ENCODE measurements around the gene ARHGAP29. TPM values are rescaled to one million over a fixed set of nuclear protein-coding genes. Genes with fewer than 3 reads are reported as not detected.

Gene ARHGAP29
- total and polyA plus RNA-seq, 2 of the 8 experiments (the other 6 are each of a cell fraction or from before 2014, with no cell fraction given) = 0.57 to 3.2 TPM

DNA sequence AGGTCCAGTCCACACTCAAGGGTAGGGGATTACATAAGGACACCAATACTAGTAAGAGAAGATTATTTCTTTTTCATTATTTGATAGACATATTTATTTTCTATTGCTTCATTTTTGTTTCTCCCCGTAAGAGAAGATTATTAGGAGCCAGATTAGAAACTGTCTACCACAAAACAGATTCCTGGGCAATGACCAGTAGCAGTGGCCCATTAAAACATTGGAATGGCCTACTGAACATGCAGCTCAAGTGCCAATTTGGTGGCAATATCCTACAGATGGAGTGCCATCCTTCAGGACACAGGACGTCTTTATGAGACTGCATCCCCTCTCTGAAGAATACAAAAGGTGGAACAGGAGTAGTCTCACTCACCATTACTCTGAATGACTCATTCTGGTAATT, 34.0 kb upstream of the ARHGAP29 start:
- H3K18ac ChIP-seq (ENCODE audit: extremely low read depth, low read length) = no peak overlapping the region
- no peak overlapping the region for H4K91ac ChIP-seq (replicated peaks; ENCODE audit: insufficient read length, low read length)
- H4K20me1 ChIP-seq (replicated peaks in 1 of 2; ENCODE audit: control insufficient read depth in 1 of 2, insufficient read depth in 2 of 2, low read length in 2 of 2) = no peaks in the 10 kb centered on the region
- no peak overlapping the region for H3K4me2 ChIP-seq (ENCODE audit: insufficient read depth in 1 of 2, low read depth in 2 of 2, low read length in 2 of 2)
- H3K9me3 ChIP-seq (ENCODE audit: insufficient read depth in 2 of 2, low read depth in 1 of 2, low read length in 1 of 2) = no peaks in the 10 kb centered on the region
- no peak for TF ChIP-seq SUZ12 (IDR thresholded peaks at IDR 0.05; ENCODE audit: low read length)
- TF ChIP-seq, protein P1, sequence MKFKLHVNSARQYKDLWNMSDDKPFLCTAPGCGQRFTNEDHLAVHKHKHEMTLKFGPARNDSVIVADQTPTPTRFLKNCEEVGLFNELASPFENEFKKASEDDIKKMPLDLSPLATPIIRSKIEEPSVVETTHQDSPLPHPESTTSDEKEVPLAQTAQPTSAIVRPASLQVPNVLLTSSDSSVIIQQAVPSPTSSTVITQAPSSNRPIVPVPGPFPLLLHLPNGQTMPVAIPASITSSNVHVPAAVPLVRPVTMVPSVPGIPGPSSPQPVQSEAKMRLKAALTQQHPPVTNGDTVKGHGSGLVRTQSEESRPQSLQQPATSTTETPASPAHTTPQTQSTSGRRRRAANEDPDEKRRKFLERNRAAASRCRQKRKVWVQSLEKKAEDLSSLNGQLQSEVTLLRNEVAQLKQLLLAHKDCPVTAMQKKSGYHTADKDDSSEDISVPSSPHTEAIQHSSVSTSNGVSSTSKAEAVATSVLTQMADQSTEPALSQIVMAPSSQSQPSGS (IDR thresholded peaks at IDR 0.05; ENCODE audit: low read length) = no peak
- TF ChIP-seq RFX5 (IDR thresholded peaks at IDR 0.05; ENCODE audit: borderline replicate concordance, low read depth, low read length) = no peak
- no peak for TF ChIP-seq YY1 (IDR thresholded peaks at IDR 0.05; ENCODE audit: low read depth, low read length)
- TF ChIP-seq, protein P2, sequence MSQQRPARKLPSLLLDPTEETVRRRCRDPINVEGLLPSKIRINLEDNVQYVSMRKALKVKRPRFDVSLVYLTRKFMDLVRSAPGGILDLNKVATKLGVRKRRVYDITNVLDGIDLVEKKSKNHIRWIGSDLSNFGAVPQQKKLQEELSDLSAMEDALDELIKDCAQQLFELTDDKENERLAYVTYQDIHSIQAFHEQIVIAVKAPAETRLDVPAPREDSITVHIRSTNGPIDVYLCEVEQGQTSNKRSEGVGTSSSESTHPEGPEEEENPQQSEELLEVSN (IDR thresholded peaks at IDR 0.05) = no peak
- no peak for TF ChIP-seq CHD1 (IDR thresholded peaks at IDR 0.05; ENCODE audit: low read depth, low read length)
- H3K23ac ChIP-seq (ENCODE audit: insufficient read length) = no peak overlapping the region
- no peak overlapping the region for H2BK12ac ChIP-seq (ENCODE audit: low read depth, low read length)
- H2AFZ ChIP-seq (ENCODE audit: low read length) = no peak overlapping the region
- no peak overlapping the region for H3K56ac ChIP-seq (replicated peaks; ENCODE audit: insufficient read length, low read depth, low read length)
- no peak overlapping the region for H3K9ac ChIP-seq (replicated peaks in 1 of 4; ENCODE audit: extremely low read depth in 1 of 4, low read depth in 3 of 4, low read length in 3 of 4)
- POLR2A ChIA-PET (ENCODE audit: partially characterized antibody) = no interaction called here
- CTCF ChIA-PET (ENCODE audit: partially characterized antibody) = interaction anchor here (1.3 to 2.1 kb wide), 7 partner anchors 12 to 231 kb away, joined by 4 to 6 read pairs (median 5); no protein-coding TSS in a partner anchor
- no peak for FAIRE-seq
- no peak overlapping the region for H4K5ac ChIP-seq (ENCODE audit: insufficient read length, low read depth, low read length)
- no peak overlapping the region for H3K4ac ChIP-seq (replicated peaks; ENCODE audit: insufficient read length, low read depth, low read length)
- H3K4me1 ChIP-seq (replicated peaks in 1 of 4; ENCODE audit: control insufficient read depth in 3 of 4, insufficient read depth in 4 of 4, low read length in 3 of 4) = no peaks in the 10 kb centered on the region
- H2BK20ac ChIP-seq (ENCODE audit: low read length) = no peak overlapping the region
- H3K4me3 ChIP-seq (ENCODE audit: extremely low read depth in 1 of 4, insufficient read depth in 2 of 4, low read depth in 3 of 4, low read length in 4 of 4) = no peak overlapping the region
- H2AK5ac ChIP-seq (ENCODE audit: low read depth, low read length) = no peak overlapping the region
- no peak overlapping the region for H2BK120ac ChIP-seq (replicated peaks; ENCODE audit: low read depth, low read length)
- WGBS, 2 experiments (ENCODE audit: extremely low coverage in 1 of 2, insufficient coverage in 1 of 2, insufficient read length in 1 of 2, insufficient replicate concordance in 2 of 2, low coverage in 1 of 2, low lambda C conversion rate in 2 of 2, missing lambda C conversion rate in 1 of 2) = 74% methylated on average over 2 of the region's 2 CpGs; no CpG with 5 or more reads in 1 of the 2 experiments
- no peaks in the 10 kb centered on the region for H3K79me1 ChIP-seq (ENCODE audit: low read depth, low read length)
- no peak overlapping the region for H2BK5ac ChIP-seq (ENCODE audit: low read depth, low read length)
- no peaks in the 10 kb centered on the region for H3K79me2 ChIP-seq (ENCODE audit: control insufficient read depth in 1 of 2, insufficient read depth in 2 of 2, low read length in 2 of 2)
- H3K27me3 ChIP-seq (replicated peaks in 1 of 4; ENCODE audit: control insufficient read depth in 3 of 4, extremely low read depth in 1 of 4, insufficient read depth in 3 of 4, low read length in 3 of 4) = no peaks in the 10 kb centered on the region; a peak in 3 of 7 replicates
- H3K14ac ChIP-seq (ENCODE audit: insufficient read length) = no peak overlapping the region
- H3K36me3 ChIP-seq (ENCODE audit: control insufficient read depth in 2 of 4, insufficient read depth in 4 of 4, low read length in 3 of 4) = no peaks in the 10 kb centered on the region
- DNase-seq (ENCODE audit: low read depth in 1 of 2, low spot score in 2 of 2) = no peak
- no peaks in the 10 kb centered on the region for H3K23me2 ChIP-seq (ENCODE audit: low read depth, low read length)
- H3K27ac ChIP-seq (ENCODE audit: low read depth, low read length) = no peak overlapping the region
- H4K8ac ChIP-seq (ENCODE audit: extremely low read depth, insufficient read depth, low read length) = no peak overlapping the region
- no peak overlapping the region for H2BK15ac ChIP-seq (ENCODE audit: low read length)
